GM21717 (cell line): Measurements from ENCODE around the gene AIF1L.

Experiments
- ATAC-seq: cut with Tn5 transposase; IDR thresholded peaks from one replicate; pipeline ENCODE4 v1.9.1; 2021; ENCODE audit warnings: mild to moderate bottlenecking, moderate library complexity; ENCODE audit not compliant: unreplicated experiment

Gene AIF1L

DNA sequence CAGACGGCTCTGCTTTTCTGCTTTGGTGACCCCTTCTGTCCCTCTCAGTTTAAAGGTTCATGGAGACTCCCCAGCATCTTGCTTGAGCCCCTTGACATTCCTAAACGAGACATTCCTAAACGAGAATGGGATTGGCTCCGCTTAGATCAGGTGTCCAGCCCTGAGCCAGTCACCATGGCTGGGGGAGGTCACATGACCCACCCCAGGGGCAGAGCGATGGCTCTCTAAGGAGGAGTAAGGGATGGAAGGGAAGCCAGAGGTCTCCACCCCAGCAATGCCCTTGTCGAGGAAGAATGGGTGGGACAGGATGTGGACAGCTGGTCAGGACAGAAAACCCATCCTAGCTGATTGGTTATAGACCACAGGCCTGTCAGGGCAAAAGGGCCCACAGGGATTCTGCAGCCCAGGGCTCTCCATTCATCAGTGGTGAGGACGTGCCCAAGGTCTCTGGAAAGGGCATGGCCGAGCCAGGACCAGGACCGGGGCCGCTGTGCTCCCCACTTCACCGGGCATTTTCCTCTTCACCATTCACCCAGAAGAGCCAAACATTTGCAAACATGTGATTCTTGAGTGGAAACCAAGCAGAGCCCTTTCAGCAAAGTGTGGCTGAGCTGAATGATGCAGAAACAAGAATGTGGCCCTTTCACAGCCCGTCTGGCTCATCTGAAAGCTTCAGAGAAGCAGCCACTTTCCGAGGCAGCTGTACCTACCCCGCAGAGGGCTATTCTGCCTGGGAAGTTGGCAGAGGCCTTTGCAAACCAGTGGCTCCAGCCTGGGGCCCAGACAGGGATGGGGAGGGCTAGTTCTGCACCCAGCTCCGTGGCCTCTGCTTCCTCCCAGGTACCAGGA is 19.8 kb upstream of the AIF1L start:
- ATAC-seq: no peak

DNA sequence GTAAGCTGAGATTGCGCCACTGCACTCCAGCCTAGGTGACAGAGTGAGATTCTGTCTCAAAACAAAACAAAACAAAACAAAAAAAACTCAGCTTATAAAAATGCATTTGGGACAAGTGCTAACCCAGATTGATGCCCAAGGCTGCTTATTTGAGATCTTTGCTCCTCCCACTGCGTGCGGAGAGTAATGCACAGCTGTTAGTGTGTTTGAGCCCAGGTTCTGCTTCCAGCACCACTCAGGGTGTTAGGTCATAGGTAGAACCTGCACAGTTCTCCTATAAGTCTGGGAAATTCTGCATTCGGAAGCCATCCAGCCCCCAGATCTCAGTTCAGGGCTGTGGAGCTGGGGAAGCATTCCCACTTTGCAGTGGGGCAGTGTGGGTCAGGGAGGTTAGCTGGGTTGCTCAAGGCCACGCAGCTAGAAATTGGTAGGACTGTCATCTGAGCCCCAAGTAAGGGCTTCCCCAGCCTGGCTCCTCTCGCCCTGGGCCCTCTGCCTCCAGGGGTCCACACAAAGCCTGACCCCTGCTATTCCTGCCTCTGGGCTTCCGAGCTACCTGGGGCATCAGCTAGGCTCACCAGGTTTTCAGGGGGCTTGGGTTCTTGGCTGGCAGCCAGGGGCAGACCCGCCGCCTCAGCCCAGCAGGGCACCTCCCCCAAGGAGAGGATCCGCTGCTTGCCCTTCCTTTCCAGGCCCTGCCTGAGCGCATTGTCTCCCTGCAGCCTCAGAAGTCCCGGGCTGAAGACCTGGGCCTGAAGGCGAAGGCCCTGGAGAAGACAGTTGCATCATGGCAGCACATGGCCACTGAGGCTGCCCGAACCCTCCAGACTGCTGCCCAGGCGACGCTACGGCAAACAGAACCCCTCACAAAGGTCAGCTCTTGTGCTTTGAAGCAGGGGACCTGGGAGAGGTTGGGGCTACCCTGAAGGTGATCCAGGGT is 17.6 kb upstream of the AIF1L start:
- no peak for ATAC-seq

DNA sequence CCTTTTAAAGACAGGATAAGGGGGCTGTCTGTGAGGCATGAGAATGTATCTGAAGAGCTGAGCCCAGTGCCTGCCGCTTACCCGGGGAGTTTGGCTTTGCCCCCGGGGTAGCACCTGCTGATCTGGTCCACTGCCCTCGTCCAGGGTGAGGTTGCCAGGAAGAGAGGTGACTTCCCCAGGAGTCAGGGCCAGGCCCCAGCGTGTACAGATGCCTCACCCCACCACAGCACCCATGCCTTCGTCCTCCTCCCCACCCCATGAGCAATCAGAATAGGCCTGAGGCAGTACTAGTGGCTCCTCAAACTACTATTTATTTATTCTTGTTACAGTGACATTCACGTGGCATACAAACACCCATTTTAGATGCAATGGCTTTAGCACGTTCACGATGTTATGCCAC is 15.7 kb upstream of the AIF1L start:
- ATAC-seq: no peak

DNA sequence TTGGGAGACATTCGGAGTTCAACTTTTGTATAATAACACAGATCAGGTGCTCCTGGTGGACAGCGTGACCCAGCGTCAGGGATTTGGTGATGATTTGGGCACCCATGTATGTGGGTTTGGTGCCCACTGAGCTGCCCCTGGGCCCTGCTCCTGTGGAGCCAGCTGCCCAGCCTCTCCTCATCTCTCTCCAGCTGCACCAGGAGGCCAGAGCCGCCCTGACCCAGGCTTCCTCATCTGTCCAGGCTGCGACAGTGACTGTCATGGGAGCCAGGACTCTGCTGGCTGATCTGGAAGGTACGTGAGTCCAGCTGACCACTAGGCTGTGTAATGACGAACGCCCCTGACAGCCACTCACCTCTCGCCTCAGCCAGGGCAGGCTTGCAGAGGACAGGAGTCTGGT is 14.5 kb upstream of the AIF1L start:
- ATAC-seq: no peak

DNA sequence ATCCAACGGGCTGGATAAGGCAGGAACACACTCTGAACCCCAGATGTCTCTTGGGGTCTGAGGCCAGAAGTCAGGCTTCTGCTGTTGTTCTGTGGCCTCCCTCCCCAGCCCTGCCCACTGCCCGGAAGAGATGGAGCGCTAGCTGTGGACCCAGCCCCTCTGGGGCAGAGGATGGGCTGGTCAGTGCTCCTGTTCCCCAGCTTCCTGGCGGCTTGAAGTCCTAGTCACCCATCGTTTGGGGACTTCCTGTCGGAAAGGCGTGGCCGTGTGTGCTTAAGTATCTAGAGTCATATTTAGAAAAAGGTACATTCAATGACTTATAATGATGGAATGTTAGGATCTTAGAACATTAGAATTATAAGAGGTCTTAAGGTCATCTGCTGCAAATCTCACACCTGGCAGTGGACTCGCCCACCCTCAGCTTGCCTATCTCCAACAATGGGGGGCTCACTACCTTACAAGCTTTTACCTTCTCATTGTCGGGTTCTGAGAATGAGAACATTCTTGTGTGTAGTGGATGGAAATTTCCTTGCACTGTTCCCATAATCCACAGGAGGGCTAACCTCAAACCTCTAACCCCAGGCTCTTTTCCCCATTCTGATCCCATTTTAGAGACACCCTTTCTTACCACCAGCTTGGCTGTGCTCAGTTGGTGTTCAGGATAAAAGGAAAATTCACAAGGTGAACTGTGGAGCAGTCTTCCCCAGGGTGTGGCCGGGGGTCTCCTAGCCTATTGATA is 13.4 kb upstream of the AIF1L start:
- ATAC-seq: no peak

DNA sequence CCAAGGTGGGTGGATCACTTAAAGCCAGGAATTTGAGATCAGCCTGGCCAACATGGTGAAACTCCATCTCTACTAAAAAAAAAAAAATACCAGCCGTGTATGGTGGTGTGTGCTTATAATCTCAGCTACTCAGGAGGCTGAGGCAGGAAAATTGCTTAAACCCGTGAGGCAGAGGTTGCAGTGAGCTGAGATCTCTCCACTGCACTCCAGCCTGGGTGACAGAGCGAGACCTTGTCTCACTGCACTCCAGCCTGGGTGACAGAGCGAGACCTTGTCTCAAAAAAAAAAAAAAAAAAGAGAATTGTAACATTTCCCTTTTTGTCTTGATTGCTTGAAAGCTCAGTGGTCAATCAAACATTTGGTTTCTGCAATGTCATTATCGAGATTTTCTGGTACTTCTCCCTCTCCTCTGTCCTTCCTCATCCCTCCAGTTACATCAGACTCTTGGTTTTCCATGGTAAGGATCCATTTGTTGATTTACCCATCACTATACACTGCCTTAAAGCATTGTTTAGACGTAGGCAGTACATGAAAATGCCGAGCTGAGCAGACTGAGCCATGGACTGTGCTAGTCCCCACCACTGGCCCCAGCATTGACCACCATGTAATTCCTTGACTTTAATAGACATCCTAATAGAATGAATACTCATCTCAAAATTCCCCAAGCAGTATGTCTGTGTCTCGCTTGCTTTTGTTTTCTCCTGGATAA is 11.5 kb upstream of the AIF1L start:
- no peak for ATAC-seq

DNA sequence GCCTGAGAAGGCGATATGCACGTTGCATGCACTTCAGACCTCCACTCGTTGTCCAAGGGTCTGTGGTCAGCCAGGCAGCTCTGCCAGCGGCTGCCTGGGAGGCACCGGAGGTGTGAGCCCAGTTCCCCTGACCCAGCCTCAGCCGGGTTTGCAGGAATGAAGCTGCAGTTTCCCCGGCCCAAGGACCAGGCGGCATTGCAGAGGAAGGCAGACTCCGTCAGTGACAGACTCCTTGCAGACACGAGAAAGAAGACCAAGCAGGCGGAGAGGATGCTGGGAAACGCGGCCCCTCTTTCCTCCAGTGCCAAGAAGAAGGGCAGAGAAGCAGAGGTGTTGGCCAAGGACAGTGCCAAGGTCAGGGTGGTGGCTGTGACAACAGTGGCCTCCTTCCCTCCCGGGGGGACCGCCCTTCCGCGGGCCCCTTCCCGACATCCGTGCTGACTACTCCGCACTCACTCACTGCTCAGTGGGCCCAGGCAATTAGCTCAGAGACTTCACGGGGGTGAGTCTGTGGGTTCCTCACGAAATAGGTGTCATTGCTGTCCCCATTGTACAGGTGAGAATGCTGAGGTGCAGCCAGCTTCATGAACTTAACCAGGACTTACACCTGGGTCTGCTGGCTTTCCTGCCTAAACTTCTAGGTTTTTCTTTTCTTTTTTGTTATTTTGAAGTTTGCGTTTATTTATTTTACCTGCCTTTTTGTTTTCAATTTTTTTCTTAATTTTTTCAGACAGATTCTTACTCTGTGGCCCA is 10.8 kb upstream of the AIF1L start:
- no peak for ATAC-seq

DNA sequence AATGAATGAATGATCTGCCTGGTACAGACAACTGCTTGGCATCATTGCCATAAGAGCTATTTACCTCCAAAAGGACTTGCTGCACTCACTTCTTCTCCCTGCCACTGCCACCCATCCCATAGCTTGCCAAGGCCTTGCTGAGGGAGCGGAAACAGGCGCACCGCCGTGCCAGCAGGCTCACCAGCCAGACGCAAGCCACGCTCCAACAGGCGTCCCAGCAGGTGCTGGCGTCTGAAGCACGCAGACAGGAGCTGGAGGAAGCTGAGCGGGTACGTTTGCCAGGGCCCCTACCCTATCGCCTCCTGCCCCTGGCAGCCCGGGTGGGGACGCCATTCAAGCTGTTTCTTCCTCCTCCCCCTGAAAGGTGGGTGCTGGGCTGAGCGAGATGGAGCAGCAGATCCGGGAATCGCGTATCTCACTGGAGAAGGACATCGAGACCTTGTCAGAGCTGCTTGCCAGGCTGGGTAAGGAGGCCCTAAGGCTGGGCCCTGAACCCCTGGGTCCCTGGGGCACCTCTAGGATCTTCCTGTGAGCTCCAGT is 8.9 kb upstream of the AIF1L start:
- no peak for ATAC-seq

DNA sequence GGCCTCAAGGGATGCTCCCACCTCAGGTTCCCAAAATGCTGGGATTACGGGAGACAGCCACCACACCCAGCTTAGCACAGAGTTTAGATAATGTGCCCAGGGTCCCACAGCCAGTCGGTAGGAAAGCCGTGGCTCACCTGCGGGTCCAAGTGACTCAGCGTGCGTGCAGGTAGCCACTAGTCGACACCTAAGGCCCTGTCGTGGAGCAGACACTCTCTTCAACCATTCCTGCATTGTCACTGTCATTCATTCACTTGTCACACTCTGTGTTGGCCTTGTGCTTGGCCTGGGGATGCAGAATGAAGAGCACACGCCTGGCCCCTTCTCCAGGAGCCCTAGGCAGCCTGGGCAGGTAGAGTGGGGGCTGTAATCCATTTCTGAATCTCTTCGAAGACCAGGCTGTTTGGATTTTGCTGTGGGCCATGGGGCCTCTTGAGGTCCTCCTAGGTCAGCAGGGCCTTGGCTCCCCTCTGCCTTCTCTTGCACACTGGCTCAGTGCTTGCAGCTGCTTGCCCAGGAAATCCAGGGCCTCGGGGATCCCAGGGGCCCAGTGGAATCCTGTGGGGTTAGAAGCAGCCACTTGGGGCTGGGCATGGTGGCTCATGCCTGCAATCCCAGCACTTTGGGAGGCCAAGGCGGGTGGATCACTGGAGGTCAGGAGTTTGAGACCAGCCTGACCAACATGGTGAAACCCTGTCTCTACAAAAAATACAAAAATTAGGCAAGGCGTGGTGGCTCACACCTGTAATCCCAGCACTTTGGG is 6.1 kb upstream of the AIF1L start:
- ATAC-seq: no peak

DNA sequence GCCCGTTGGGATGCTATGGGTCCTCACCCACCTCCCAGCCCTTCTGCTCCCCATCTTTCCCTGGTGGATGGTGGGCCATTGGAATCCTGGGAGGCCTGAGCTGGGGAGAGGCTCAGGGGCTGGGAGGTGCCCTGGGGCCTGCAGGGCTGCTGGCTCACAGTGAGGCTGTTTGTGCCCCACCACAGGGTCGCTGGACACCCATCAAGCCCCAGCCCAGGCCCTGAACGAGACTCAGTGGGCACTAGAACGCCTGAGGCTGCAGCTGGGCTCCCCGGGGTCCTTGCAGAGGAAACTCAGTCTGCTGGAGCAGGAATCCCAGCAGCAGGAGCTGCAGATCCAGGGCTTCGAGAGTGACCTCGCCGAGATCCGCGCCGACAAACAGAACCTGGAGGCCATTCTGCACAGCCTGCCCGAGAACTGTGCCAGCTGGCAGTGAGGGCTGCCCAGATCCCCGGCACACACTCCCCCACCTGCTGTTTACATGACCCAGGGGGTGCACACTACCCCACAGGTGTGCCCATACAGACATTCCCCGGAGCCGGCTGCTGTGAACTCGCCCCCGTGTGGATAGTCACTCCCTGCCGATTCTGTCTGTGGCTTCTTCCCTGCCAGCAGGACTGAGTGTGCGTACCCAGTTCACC is 4.9 kb upstream of the AIF1L start:
- no peak for ATAC-seq

DNA sequence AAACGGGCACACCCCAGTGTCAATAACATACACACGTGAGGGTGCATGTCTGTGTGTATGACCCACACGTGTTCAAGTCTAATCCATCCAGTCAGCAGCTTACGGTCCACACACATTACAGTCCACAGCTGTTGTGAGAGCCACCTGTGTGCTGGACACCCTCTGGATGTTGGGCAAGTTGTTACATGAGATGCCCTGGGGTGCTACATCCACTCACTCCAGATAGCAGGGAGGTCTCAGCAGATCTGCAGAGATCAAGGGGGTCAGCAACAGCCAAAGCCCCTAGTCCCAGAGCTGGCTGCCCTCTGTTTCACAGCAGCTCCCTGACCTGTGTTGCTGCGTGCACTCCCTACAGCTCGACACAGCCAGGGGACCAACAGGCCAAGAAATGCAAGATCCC is 4.3 kb upstream of the AIF1L start:
- ATAC-seq: no peak

DNA sequence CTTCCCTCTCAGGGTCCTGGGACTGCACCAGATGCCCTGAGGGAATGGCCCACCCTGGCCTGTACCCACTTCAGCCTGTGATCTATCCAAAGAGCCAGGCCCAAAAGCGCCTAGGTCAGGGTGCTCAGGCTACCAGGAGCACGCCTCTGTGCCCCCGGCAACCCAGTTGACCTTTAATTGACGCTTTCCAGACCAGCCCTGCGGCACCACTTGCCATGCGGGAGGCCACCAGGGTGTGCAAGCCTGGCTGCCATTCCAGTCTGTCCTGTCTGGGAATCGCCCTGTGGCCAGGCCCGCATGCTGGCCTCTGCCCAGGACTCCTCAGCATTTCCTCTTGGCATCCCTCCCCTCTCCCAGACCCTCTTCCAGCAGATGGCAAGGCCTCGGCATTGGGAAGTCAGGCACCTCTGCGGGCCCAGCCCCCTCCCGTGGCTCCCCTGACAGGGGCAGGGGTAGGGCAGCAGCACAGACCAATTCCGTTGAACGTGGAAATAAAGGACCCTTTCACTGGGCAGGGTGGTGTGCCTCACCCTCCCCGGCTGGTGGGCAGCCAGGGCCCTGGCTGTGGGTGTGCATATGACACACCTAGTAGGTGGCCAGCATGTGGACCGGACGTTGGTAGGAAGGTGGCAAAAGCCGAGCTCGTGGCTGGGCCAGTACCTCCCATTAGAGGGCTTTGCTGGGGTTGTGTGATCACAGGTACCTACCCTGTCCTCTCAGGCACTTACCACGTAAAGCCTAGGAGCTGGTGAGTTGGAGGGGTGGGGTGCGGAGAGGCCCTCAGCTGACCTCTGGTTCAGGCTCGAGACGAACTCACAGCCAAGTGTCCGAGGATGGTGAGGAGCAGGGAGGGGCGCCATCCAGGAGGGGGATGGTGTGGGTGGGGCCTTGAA is 3.5 kb upstream of the AIF1L start:
- ATAC-seq: no peak

DNA sequence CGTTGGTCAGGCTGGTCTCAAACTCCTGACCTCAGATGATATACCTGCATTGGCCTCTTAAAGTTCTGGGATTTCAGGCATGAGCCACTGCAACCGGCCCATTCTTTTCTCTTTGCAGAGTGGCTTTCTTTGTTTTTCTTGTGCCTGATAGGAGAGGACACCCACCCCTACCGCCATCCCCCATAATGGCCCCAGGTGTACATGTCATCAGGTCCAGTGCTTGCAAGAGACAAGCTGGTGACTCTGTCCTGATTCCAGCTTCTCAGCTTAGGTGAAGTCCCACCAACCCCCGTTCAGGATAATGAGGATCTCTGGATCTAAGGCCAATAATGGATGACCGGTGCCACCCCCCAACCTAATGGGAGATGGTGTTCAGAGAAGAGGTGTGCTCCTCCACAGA is 2.3 kb upstream of the AIF1L start:
- ATAC-seq: no peak

DNA sequence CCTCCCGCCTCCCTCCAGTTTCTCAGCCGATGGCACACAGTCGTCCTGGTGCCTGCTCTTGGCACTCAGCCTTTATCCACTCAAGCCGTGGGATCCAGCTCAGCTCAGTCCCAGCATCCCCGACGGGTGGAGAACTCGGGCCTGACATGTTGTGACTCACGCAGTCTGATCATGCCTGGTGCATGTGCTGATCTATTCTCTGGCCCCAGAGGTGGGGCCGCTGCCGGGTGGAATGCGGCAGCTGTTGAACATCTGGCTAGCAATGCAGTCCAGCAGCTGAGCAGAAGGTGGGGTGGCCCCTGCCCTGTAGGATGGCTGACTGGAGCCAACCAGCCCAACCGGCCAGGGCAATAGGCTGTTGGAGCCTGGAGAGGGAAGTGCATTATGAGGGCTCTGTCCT is 1.7 kb upstream of the AIF1L start:
- no peak for ATAC-seq

DNA sequence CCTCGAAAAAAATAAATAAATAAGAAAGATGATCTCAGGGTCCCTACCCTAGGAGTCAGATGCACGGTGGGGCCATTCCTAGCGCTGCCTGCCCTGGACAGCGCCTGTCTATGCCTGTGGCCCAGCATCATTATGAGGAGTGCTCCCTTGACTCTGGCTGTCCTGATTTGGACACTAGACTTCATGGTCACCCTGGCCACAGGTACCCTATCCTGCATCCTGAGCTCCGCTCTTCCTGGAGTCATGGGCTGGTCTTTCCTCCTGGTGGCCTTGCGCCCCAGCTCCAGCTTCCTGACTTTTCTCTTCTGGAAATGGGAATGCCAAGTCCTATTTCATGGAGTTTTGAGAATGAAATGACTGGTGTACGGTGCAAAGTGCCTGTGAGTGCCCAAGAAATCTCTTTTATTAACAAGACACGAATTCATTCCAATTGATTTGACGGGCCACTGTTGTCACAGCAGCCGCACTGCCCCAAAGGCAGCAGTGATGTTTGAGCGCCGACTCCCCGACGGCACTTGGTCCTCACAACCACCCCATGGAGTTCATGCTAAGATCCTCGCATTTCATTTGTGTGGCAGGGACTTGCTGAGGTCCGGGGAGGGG is 564 bp upstream of the AIF1L start:
- ATAC-seq: no peak

DNA sequence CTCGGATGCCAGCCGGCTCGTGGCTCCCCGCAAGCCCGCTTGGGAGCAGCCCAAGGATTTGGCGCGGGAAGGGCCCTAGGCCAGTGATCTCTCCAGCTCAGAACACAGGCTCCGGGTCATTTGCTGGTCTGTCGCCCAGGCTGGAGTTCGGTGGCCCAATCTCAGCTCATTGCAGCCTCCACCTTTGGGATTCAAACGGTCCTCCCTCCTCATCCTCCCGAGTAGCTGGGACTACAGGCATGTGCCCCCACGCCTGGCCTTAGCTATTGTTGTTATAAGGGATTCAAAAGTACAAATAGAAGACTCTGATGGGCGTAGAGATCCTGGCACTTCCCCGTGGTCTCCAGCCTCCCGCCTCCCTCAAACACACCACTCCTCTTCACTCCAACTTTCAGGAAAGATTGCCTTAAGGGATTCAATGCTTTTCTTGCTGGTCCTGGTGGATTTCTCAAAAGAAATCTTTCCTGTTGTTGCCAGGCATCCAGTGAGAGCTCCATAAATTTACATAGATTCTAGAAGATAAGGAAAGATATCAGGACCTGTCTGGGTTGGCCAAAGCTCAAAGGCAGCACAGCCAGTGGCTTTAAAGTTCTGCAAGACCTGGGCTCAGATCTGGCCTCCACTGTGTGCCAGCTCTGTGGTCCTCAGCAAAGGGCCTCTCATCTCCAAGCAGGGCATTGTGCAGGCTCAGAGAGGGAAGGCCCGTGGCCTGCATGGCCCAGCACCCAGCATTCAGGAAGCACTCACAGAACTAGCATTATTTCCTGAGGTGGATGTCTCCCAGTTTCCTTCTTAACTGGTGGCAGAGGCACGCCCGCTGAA is 1.0 kb downstream of the AIF1L start:
- ATAC-seq: no peak
